ENCODE results near the gene ILKAP.

GRCh38 chr2:238244151-238244550, 40.7 kb upstream of the ILKAP start:
- TF ChIP-seq CTCF (IDR thresholded peaks at IDR 0.05; ENCODE audit: low read depth, low read length), result no peak
- TF ChIP-seq POLR2A (IDR thresholded peaks at IDR 0.05; ENCODE audit: extremely low read depth, insufficient read length), result no peak

All from NB4 (cell line).